Measurements from ENCODE around the gene SMARCA1. TPM values are rescaled to one million over a fixed set of nuclear protein-coding genes. Genes with fewer than 3 reads are reported as not detected.

SMARCA1 gene
- total RNA-seq, 1 experiment from 2014 or later, result 46.1 TPM

DNA sequence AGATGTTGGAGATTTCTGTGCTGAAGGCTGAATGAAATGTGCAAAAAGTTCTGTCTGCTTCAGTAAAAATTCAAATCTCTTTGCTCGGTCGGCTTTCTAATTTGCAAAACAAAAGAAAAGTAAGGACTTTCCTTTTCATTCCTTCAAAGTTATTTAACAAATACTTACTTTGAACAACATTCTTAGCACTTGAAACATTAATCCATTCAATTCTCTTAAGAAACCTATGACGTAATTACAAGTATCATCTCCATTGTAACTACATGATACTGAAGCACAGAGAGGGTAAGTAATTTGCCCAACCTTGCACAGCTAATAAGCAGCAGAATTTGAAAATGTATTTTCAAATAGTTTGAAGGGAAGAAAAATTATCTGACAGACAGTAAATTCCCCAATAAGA lies 6.9 kb downstream of the SMARCA1 start (continued):
- no peak for TF ChIP-seq PRDM15 (CRISPR knock-in tag; IDR thresholded peaks at IDR 0.05)
- no peak for TF ChIP-seq JAZF1 (CRISPR knock-in tag; IDR thresholded peaks at IDR 0.05)
- TF ChIP-seq ZNF121 (CRISPR knock-in tag; IDR thresholded peaks at IDR 0.05), result no peak
- no peak for TF ChIP-seq ZNF219 (CRISPR knock-in tag; IDR thresholded peaks at IDR 0.05; ENCODE audit: borderline replicate concordance)

- Mint-ChIP-seq H3K4me3 (no peak overlapping the region), H3K9me3 (no peaks in the 10 kb centered on the region), H3K27ac (no peak overlapping the region), H3K36me3 (peaks cover 40% of the 10 kb centered on the region), H3K4me1 (peaks cover 6% of the 10 kb centered on the region; the same call in 1 of the 2 replicates), H3K27me3 (ENCODE audit: low read depth) (no peaks in the 10 kb centered on the region)
- TF ChIP-seq, protein P1, sequence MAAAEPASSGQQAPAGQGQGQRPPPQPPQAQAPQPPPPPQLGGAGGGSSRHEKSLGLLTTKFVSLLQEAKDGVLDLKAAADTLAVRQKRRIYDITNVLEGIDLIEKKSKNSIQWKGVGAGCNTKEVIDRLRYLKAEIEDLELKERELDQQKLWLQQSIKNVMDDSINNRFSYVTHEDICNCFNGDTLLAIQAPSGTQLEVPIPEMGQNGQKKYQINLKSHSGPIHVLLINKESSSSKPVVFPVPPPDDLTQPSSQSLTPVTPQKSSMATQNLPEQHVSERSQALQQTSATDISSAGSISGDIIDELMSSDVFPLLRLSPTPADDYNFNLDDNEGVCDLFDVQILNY (CRISPR knock-in tag; IDR thresholded peaks at IDR 0.05), result no peak
- TF ChIP-seq NR1H2 (CRISPR knock-in tag; IDR thresholded peaks at IDR 0.05) (no peak), FOXP1 (CRISPR knock-in tag; IDR thresholded peaks at IDR 0.05; ENCODE audit: borderline replicate concordance) (no peak), JUN (CRISPR knock-in tag; IDR thresholded peaks at IDR 0.05) (no peak), NFYB (CRISPR knock-in tag; conservative IDR thresholded peaks at IDR 0.05; ENCODE audit: low read depth) (no peak), ERG (CRISPR knock-in tag; IDR thresholded peaks at IDR 0.05) (no peak), HMGA2 (CRISPR knock-in tag; IDR thresholded peaks at IDR 0.05) (no peak), ZNF121 (CRISPR knock-in tag; IDR thresholded peaks at IDR 0.05) (no peak)
- TF ChIP-seq, protein P2, sequence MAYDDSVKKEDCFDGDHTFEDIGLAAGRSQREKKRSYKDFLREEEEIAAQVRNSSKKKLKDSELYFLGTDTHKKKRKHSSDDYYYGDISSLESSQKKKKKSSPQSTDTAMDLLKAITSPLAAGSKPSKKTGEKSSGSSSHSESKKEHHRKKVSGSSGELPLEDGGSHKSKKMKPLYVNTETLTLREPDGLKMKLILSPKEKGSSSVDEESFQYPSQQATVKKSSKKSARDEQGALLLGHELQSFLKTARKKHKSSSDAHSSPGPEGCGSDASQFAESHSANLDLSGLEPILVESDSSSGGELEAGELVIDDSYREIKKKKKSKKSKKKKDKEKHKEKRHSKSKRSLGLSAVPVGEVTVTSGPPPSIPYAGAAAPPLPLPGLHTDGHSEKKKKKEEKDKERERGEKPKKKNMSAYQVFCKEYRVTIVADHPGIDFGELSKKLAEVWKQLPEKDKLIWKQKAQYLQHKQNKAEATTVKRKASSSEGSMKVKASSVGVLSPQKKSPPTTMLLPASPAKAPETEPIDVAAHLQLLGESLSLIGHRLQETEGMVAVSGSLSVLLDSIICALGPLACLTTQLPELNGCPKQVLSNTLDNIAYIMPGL (CRISPR knock-in tag; IDR thresholded peaks at IDR 0.05), result no peak
- CTCF ChIA-PET, result no interaction called here
- POLR2A ChIA-PET, result no interaction called here
- DNase-seq (ENCODE audit: low spot score) (no peak), ATAC-seq (no peak)
These were observed 10.9 kb downstream of the SMARCA1 start for GRCh38 chrX:129512409-129512808.

DNA sequence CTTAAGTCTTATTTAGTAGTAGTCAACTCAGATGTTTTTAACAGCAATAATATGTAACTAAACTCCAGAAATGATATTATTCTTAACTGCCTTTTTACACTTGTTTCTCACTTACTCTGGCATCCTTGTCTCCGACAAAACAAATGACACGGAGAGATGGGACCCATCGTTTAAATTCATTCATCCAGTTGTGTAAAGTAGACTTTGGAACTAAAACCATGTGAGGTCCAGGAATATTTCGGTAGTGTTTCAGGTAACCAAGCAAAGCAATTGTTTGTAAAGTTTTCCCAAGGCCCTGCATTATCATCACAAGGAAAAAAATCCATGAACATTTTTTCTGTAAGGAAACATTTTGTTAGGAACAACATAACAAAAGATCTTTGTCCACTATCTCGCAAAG lies 11.6 kb downstream of the SMARCA1 start:
- ATAC-seq, result no peak
- H3K4me3 Mint-ChIP-seq, result no peak overlapping the region
- H3K27me3 Mint-ChIP-seq (ENCODE audit: low read depth), result no peaks in the 10 kb centered on the region
- DNase-seq (ENCODE audit: low spot score), result no peak
- ChIA-PET POLR2A (no interaction called here), CTCF (no interaction called here)
- H3K36me3 Mint-ChIP-seq, result peaks cover 48% of the 10 kb centered on the region
- no peaks in the 10 kb centered on the region for H3K9me3 Mint-ChIP-seq
- H3K27ac Mint-ChIP-seq, result no peak overlapping the region
- peaks cover 6% of the 10 kb centered on the region; the same call in 1 of the 2 replicates for H3K4me1 Mint-ChIP-seq
- TF ChIP-seq TEAD4 (CRISPR knock-in tag; IDR thresholded peaks at IDR 0.05) (no peak), NFYB (CRISPR knock-in tag; conservative IDR thresholded peaks at IDR 0.05; ENCODE audit: low read depth) (no peak), CDX4 (CRISPR knock-in tag; IDR thresholded peaks at IDR 0.05; ENCODE audit: borderline replicate concordance) (no peak), GTF2I (CRISPR knock-in tag; conservative IDR thresholded peaks at IDR 0.05) (no peak), TP53 (CRISPR knock-in tag; IDR thresholded peaks at IDR 0.05) (no peak), ZNF219 (CRISPR knock-in tag; IDR thresholded peaks at IDR 0.05; ENCODE audit: borderline replicate concordance) (no peak), JUN (CRISPR knock-in tag; IDR thresholded peaks at IDR 0.05) (no peak), MAX (CRISPR knock-in tag; IDR thresholded peaks at IDR 0.05) (no peak), FOXK1 (CRISPR knock-in tag; IDR thresholded peaks at IDR 0.05) (no peak)
- TF ChIP-seq, protein P3, sequence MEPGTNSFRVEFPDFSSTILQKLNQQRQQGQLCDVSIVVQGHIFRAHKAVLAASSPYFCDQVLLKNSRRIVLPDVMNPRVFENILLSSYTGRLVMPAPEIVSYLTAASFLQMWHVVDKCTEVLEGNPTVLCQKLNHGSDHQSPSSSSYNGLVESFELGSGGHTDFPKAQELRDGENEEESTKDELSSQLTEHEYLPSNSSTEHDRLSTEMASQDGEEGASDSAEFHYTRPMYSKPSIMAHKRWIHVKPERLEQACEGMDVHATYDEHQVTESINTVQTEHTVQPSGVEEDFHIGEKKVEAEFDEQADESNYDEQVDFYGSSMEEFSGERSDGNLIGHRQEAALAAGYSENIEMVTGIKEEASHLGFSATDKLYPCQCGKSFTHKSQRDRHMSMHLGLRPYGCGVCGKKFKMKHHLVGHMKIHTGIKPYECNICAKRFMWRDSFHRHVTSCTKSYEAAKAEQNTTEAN (CRISPR knock-in tag; IDR thresholded peaks at IDR 0.05), result no peak
- TF ChIP-seq, protein P4, sequence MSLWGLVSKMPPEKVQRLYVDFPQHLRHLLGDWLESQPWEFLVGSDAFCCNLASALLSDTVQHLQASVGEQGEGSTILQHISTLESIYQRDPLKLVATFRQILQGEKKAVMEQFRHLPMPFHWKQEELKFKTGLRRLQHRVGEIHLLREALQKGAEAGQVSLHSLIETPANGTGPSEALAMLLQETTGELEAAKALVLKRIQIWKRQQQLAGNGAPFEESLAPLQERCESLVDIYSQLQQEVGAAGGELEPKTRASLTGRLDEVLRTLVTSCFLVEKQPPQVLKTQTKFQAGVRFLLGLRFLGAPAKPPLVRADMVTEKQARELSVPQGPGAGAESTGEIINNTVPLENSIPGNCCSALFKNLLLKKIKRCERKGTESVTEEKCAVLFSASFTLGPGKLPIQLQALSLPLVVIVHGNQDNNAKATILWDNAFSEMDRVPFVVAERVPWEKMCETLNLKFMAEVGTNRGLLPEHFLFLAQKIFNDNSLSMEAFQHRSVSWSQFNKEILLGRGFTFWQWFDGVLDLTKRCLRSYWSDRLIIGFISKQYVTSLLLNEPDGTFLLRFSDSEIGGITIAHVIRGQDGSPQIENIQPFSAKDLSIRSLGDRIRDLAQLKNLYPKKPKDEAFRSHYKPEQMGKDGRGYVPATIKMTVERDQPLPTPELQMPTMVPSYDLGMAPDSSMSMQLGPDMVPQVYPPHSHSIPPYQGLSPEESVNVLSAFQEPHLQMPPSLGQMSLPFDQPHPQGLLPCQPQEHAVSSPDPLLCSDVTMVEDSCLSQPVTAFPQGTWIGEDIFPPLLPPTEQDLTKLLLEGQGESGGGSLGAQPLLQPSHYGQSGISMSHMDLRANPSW (CRISPR knock-in tag; conservative IDR thresholded peaks at IDR 0.05; ENCODE audit: low read depth), result no peak

Data from WTC11 (cell line).